HG02571 (cell line): Measurements from ENCODE around the gene ZNF831.

Experiments
- ATAC-seq: cut with Tn5 transposase; IDR thresholded peaks from one replicate; pipeline ENCODE4 v1.9.1; 2021; ENCODE audit warnings: mild to moderate bottlenecking, moderate library complexity; ENCODE audit not compliant: unreplicated experiment

ZNF831 gene

GRCh38 chr20:59211208-59211765 is 47.7 kb downstream of the ZNF831 start:
- no peak for ATAC-seq

DNA sequence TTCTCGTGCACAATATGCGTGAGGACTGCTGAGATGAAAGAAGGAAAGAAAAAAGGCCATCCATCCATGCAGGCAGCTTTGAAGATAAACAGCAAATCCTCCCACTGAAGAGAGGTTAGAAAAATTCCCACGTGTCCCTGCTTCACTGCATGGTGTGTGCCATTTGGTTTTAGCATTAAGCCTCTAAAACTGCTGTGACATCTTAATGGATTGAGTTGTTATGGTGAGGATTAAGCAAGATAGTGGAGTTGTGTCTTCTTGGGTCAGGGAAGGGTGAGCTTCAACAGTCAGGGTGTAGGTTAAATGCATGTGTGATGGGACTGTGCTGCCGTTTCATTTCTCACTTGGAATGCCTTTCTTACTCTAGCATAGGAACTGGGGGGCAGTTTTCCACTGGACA is 50.5 kb downstream of the ZNF831 start:
- ATAC-seq: no peak

DNA sequence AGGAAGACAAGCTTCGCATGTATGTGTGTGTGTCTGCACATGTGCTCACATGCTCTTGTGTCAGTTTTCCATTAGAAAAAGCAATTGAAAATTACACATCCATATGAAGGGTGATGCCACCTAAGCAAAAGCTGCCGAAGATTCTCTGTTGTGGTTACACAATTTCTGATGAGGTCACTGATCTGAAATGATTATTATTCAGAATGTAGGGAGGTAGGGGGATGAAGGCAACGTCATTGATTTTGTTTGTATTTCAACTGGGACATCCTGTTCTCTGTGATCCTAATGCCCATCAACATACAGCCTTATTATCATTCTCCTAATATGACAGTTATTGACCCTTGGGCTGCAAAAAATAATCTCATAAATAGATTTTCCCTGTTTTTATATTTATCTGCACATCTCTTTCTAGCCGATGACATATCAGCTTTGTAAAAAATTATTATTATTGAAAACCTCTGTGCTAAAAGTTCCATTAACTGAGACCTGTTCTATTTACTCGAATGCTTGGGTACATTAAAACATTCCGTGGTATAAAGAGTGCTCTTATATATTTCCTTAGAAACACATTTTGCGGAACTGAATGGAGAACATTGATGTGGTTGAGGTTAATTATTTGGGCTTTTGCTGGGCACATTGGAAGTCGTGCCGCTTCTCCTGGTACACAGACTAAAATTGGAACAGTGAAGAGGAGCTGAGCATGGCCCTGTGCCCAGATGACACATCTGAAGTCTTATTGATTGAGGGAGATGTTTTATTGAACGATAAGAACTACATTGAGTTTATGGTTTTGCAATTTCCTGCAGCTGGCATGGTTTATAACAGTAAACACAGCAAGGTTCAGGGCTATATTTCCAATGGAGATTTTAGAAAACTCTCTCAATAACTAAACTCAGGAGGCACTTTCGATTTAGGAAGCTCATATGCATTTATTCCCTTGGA is 51.3 kb downstream of the ZNF831 start:
- ATAC-seq: no peak

GRCh38 chr20:59217173-59217572 is 53.6 kb downstream of the ZNF831 start:
- ATAC-seq: no peak

GRCh38 chr20:59217794-59218280 is 54.2 kb downstream of the ZNF831 start:
- no peak for ATAC-seq

- no peak for ATAC-seq
These were observed 55.6 kb downstream of the ZNF831 start for GRCh38 chr20:59219211-59219610.

GRCh38 chr20:59220161-59220560 is 56.5 kb downstream of the ZNF831 start:
- ATAC-seq: no peak

DNA sequence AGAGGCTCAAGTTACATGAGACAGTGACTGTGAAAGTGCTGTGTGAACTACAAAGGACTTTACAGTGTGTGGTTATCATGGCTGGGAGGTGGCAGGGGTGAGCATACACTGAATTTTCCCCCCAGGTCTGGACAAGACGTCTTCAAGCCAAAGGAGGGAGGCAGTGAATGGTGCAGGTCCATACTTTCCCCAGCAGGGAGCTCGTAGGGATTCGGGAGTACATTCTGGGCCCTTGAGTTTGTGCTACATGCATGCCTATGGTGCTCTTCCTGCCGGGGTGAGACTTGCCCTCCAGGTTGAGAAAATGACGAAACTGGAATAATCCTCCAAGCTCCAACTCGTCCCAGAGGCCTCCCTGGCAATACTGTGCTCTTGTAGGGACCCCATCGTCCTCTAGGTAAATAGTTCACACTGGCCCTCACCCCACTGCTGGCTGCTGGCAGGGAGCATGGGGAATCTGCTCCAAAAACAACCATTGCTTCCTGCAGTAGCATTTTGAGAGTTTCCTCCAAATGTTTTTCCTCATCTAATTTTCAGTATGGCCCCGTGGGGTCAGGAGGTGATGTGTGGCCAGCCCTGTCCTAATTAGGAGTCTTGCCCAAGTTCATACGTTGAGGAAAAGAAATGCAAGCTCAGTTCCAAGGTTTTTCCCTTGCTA is 57.6 kb downstream of the ZNF831 start:
- ATAC-seq: no peak

DNA sequence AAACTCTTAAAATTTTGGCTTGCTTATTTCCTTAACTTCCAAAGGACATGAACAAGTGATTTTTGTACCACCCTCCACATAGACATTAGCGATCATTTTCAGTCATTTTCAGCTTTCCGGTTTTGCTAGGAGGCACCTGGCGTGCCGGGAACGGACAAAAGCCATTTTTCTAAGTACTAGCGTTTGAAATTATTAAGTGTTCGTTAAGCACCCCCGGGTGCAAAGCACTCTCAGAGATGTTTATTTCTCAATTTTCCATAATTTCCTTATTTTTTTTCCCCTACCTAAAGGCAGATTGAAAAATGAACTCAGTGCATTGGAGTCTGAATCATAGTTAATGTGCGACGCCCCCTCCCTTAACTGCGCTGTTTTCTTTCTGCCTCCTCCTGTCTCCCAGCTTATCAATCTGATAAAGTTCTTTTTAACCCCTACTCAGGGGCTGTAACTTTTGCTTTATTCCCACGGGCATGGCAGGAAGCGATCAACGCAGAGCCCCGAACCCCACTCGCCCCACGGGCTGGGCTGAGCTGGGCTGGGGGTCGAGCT is 58.2 kb downstream of the ZNF831 start:
- ATAC-seq: no peak

GRCh38 chr20:59222253-59223181 is 58.9 kb downstream of the ZNF831 start:
- no peak for ATAC-seq

- ATAC-seq: no peak
These were observed 59.6 kb downstream of the ZNF831 start for GRCh38 chr20:59223182-59223601.

DNA sequence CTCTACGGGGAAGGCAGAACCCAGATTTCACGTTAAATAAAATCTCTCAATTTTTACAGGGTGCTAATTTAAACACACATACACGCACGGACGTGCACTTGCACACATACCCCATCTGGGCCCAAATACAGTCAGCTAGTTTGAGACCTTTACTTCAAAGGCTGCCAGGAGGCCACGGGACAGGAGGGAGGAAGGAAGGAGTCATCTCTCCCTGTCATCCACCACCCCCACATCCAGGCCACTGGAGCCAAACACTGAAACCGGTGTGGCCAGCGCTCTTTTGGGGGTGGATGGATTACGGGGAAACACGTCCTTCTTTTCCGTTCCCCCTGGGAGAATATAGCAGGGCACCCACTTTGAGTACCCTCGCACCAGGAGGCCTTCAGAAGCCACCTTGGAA is 60.1 kb downstream of the ZNF831 start:
- no peak for ATAC-seq

DNA sequence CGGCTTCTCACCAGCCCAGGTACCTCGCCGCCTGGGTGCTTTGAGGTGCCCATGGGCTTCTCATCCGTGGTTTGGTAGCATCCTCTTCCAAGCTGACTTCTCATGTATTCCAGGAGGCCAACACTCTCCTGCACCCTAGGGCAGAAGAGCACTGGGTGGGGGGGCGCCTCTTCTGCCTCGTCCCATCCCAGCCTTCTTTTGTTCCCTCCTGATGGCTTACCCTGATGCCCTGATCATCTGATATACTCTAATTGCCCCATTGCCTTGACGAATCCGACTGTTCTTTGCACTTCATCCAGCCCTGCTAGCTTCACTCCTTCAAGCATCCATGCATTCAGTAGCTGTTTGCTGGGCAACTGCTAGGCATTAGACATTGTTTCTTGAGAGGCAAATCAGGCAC is 60.6 kb downstream of the ZNF831 start:
- ATAC-seq: no peak

DNA sequence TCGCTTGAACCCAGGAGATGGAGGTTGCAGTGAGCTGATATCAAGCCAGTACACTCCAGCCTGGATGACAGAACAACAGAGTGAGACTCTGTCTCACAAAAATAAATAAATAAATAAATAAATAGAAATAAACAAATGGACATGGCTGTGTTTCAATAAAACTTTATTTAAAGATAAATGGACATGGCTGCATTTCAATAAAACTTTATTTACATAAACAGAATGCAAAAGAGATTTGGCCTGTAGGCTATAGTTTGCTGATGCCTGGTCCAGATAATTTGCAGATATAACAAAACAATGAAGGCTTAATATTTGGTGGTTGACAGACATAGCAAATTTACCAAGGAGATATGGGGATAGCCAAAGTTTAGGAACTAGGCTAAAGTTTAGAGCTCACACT is 66.8 kb downstream of the ZNF831 start:
- ATAC-seq: no peak

GRCh38 chr20:59231124-59231804 is 67.6 kb downstream of the ZNF831 start:
- ATAC-seq: no peak

GRCh38 chr20:59232618-59233017 is 69.0 kb downstream of the ZNF831 start:
- ATAC-seq: no peak

GRCh38 chr20:59235226-59235625 is 71.6 kb downstream of the ZNF831 start:
- no peak for ATAC-seq

- ATAC-seq: no peak
These were observed 76.4 kb downstream of the ZNF831 start for GRCh38 chr20:59240006-59240405.

DNA sequence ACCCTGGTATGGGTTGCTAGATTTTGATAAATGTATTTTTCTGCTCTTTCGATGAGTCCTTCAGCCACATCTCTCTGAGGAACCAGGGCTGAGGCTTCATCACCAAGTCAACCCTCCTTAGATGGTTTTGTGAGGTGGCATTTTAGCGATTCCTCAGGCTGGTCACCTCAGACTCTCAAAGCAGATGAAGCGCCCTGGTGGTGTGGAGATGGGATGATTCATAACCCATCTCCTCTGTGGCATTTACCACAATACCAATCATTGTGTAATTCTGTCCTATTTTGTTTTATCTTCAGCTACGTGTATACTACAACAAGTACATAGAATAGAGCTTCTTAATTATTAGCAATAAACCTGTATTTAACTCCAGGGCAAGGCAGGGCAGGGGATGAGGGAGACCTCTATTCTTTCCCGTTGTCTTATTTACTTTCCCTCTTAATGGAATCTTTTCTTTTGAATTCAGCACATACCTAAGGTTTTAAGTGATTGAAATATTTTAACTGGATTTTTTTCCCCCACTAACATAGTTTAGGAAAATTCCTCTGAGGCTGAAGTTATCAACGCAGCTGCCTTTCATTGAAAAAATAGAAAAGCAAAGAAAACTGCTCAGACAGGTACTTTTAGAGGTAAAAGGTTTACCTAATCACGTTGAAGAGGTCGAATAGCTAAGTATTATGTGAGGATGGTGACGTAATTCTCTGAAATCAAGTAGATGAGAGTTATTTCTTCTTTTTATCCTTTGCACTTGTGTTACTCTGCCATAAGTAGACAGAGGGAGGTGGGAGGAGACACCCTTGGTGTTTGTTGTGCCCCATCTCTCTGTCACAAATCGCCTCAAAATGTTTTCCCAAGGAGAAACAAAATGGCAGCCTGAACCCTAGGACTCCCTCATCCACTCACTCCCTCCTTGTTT is 79.3 kb downstream of the ZNF831 start:
- no peak for ATAC-seq
